ENCODE measurements around the gene RUFY3.
"Not testable (repeated sequence)": the region's sequence is repeated elsewhere in the genome, so short reads cannot be mapped to it uniquely, and the experiment has no call there.

The RUFY3 gene

GRCh38 chr4:70737006-70737405, 15.2 kb downstream of the RUFY3 start:
- no peak for DNase-seq

- no peak for DNase-seq
Observed at GRCh38 chr4:70737409-70737808, 15.6 kb downstream of the RUFY3 start.

GRCh38 chr4:70739496-70740337, 18.0 kb downstream of the RUFY3 start:
- DNase-seq, result no peak

GRCh38 chr4:70741867-70742658, 20.3 kb downstream of the RUFY3 start:
- no peak for DNase-seq

- DNase-seq, result no peak
Observed at GRCh38 chr4:70743731-70744130, 22.0 kb downstream of the RUFY3 start.

GRCh38 chr4:70746179-70746839, 24.5 kb downstream of the RUFY3 start:
- DNase-seq, result no peak

- no peak for DNase-seq
Observed at GRCh38 chr4:70747874-70748273, 26.1 kb downstream of the RUFY3 start.

GRCh38 chr4:70749313-70749712, 27.5 kb downstream of the RUFY3 start:
- DNase-seq, result no peak

- DNase-seq, result no peak
Observed at GRCh38 chr4:70752236-70752635, 30.5 kb downstream of the RUFY3 start.

- DNase-seq, result no peak
Observed at GRCh38 chr4:70753630-70754029, 31.9 kb downstream of the RUFY3 start.

- DNase-seq, result no peak
Observed at GRCh38 chr4:70754470-70754869, 32.7 kb downstream of the RUFY3 start.

GRCh38 chr4:70754990-70755688, 33.4 kb downstream of the RUFY3 start:
- no peak for DNase-seq

GRCh38 chr4:70759126-70759525, 37.4 kb downstream of the RUFY3 start:
- no peak for DNase-seq

GRCh38 chr4:70759627-70760026, 37.9 kb downstream of the RUFY3 start:
- no peak for DNase-seq

- DNase-seq, result no peak
Observed at GRCh38 chr4:70760662-70761061, 38.9 kb downstream of the RUFY3 start.

GRCh38 chr4:70761276-70761816, 39.6 kb downstream of the RUFY3 start:
- no peak for DNase-seq

- no peak for DNase-seq
Observed at GRCh38 chr4:70765368-70765767, 43.6 kb downstream of the RUFY3 start.

GRCh38 chr4:70768301-70768948, 46.7 kb downstream of the RUFY3 start:
- DNase-seq, result no peak

- not testable (repeated sequence) for DNase-seq
Observed at GRCh38 chr4:70769396-70769795, 47.6 kb downstream of the RUFY3 start.

GRCh38 chr4:70772929-70773555, 51.3 kb downstream of the RUFY3 start:
- DNase-seq, result no peak

- no peak for DNase-seq
Observed at GRCh38 chr4:70778888-70779422, 57.2 kb downstream of the RUFY3 start.

All from NCI-H446 treated with DMSO at 0.1 percent for 48 hours (cell line).